OCI-LY1 (cell line): ENCODE measurements around the gene PTHLH.

ENCODE experiments used
- EZH2 ChIP-seq: fragments of 200-600 bp; sonication (generic), shearing (Covaris generic); IDR thresholded peaks from 2 replicates; pipeline ENCODE4 v1.8.0; 2017; ENCODE audit warnings: borderline replicate concordance, mixed run types, mild to moderate bottlenecking, antibody characterized with exemption, low read length, moderate library complexity, mixed read lengths
- TF ChIP-seq, protein P1 (sequence below): fragments of 200-600 bp; sonication (generic), shearing (Covaris generic); IDR thresholded peaks from 2 replicates; pipeline ENCODE4 v1.5.1; 2017; ENCODE audit warnings: mild to moderate bottlenecking, antibody characterized with exemption, low read length, moderate library complexity, mixed read lengths

DNA sequence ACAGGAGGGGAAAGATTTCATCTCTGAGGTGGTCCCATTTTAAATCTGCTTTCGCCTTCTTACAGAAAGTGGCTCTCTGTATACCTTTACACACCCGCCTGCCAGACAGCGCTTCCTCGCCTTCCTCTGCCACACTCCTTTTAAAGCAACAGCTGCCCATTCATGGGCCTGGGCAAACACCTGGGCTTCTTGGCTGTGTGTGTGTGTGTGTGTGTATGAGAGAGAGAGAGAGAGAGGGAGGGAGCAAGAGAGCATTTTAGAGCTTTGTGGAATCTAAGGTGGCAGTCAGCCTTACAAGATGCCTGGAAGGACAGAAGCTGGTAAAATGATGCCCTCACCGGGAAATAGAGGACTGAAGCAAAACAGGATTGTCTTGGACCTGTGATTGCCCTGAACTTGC, 20.0 kb downstream of the PTHLH start:
- TF ChIP-seq, protein P1, sequence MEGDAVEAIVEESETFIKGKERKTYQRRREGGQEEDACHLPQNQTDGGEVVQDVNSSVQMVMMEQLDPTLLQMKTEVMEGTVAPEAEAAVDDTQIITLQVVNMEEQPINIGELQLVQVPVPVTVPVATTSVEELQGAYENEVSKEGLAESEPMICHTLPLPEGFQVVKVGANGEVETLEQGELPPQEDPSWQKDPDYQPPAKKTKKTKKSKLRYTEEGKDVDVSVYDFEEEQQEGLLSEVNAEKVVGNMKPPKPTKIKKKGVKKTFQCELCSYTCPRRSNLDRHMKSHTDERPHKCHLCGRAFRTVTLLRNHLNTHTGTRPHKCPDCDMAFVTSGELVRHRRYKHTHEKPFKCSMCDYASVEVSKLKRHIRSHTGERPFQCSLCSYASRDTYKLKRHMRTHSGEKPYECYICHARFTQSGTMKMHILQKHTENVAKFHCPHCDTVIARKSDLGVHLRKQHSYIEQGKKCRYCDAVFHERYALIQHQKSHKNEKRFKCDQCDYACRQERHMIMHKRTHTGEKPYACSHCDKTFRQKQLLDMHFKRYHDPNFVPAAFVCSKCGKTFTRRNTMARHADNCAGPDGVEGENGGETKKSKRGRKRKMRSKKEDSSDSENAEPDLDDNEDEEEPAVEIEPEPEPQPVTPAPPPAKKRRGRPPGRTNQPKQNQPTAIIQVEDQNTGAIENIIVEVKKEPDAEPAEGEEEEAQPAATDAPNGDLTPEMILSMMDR: no peak
- TF ChIP-seq EZH2: no peak
